Measurements from ENCODE around the gene ZNF790. TPM values are rescaled to one million over a fixed set of nuclear protein-coding genes. Genes with fewer than 3 reads are reported as not detected.

ZNF790 gene
- total RNA-seq, 8 experiments from 2014 or later = 0.54 to 11.1 (median 6.5) TPM

Other genes with a start within 250 kb of the ZNF790 start
- 10 to 100 TPM in 5 of 8 experiments, 1 to 10 TPM in 2, under 1 TPM in 1; 0.45 to 40.1 (median 19.7) TPM for gene ZNF382, start 233.1 kb downstream of the ZNF790 start, total RNA-seq
- gene ZNF461, start 171.6 kb downstream of the ZNF790 start, total RNA-seq = 10 to 100 TPM in 6 of 8 experiments, 1 to 10 TPM in 2; 5.2 to 15.3 (median 11.4) TPM
- 10 to 100 TPM in 1 of 8 experiments, 1 to 10 TPM in 7; 4.3 to 10.2 (median 8.8) TPM for gene ZNF567, start 150.8 kb downstream of the ZNF790 start, total RNA-seq
- 1 to 10 TPM in 7 of 8 experiments, under 1 TPM in 1; 0.41 to 4.2 (median 1.9) TPM for gene ZNF850, start 65.6 kb downstream of the ZNF790 start, total RNA-seq
- gene ZNF345, start 12.5 kb upstream of the ZNF790 start, total RNA-seq = 1 to 10 TPM in 6 of 8 experiments, under 1 TPM in 2; 0.56 to 9.6 (median 5.6) TPM
- 1 to 10 TPM in 5 of 8 experiments, under 1 TPM in 3; 0.40 to 4.7 (median 1.2) TPM for gene ZNF829, start 77.9 kb upstream of the ZNF790 start, total RNA-seq
- gene ZNF568, start 77.9 kb upstream of the ZNF790 start, total RNA-seq = 10 to 100 TPM in 2 of 8 experiments, 1 to 10 TPM in 5, under 1 TPM in 1; 0.72 to 20.4 (median 6.9) TPM
- 10 to 100 TPM in 5 of 8 experiments, 1 to 10 TPM in 3; 4.0 to 21.0 (median 17.5) TPM for gene ZNF420, start 240.0 kb upstream of the ZNF790 start, total RNA-seq

Measured in motor neuron (in vitro differentiated cells).